Measurements from ENCODE around the gene DEXI.

DNA sequence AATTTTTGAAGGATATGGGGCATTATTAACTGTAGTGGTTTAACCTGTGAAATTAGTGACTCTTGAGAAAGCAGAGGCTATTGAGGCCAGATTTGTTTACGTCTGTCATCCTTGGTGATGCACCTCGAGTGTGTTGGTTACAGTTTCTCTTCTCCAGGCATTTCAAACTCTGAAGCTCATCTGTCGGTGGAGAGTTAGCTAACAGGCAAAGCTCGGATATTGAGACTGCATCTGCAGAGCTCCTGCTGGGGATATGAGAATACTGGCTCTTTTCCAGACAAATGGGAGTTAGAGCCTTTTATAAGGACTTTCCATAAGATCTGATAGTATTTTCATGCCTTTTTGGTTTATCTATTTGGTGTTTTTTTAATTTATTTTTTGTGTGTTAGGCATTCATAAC, 8.8 kb upstream of the DEXI start:
- TF ChIP-seq POLR2A (IDR thresholded peaks at IDR 0.05), result no peak
- TF ChIP-seq EP300 (IDR thresholded peaks at IDR 0.05), result no peak
